Measurements from ENCODE around the gene TUBA1B.

TUBA1B gene

GRCh38 chr12:49091056-49091835 lies 39.9 kb downstream of the TUBA1B start:
- TF ChIP-seq POLR2A (IDR thresholded peaks at IDR 0.05; ENCODE audit: low read length) (no peak), GATA1 (IDR thresholded peaks at IDR 0.05; ENCODE audit: low read depth, low read length) (no peak)
- DNase-seq: peak in 1 of 2 experiments; percentile 14

GRCh38 chr12:49089821-49090773 lies 41.1 kb downstream of the TUBA1B start:
- TF ChIP-seq GATA1 (IDR thresholded peaks at IDR 0.05; ENCODE audit: low read depth, low read length) (no peak), POLR2A (IDR thresholded peaks at IDR 0.05; ENCODE audit: low read length) (no peak)
- peak; percentile 58 to 63 for DNase-seq

- DNase-seq: no peak
Observed at GRCh38 chr12:49088932-49089330, 42.3 kb downstream of the TUBA1B start.

GRCh38 chr12:49088150-49088931 lies 42.9 kb downstream of the TUBA1B start:
- peak; percentile 93 to 96 for DNase-seq
- no peak for TF ChIP-seq GATA1 (IDR thresholded peaks at IDR 0.05; ENCODE audit: low read depth, low read length)
- no peak for TF ChIP-seq POLR2A (IDR thresholded peaks at IDR 0.05; ENCODE audit: low read length)

More at GRCh38 chr12:49088932-49089330, 42.3 kb downstream of the TUBA1B start:
- TF ChIP-seq POLR2A (IDR thresholded peaks at IDR 0.05; ENCODE audit: low read length) (no peak), GATA1 (IDR thresholded peaks at IDR 0.05; ENCODE audit: low read depth, low read length) (no peak)

GRCh38 chr12:49086116-49086515 lies 45.1 kb downstream of the TUBA1B start:
- TF ChIP-seq POLR2A (IDR thresholded peaks at IDR 0.05; ENCODE audit: low read length) (no peak), GATA1 (IDR thresholded peaks at IDR 0.05; ENCODE audit: low read depth, low read length) (no peak)
- DNase-seq: no peak

- no peak for DNase-seq
Observed at GRCh38 chr12:49084438-49084837, 46.8 kb downstream of the TUBA1B start.

GRCh38 chr12:49079793-49080192 lies 51.4 kb downstream of the TUBA1B start:
- DNase-seq: no peak
- TF ChIP-seq GATA1 (IDR thresholded peaks at IDR 0.05; ENCODE audit: low read depth, low read length) (no peak), POLR2A (IDR thresholded peaks at IDR 0.05; ENCODE audit: low read length) (no peak)

More at GRCh38 chr12:49084438-49084837, 46.8 kb downstream of the TUBA1B start:
- no peak for TF ChIP-seq GATA1 (IDR thresholded peaks at IDR 0.05; ENCODE audit: low read depth, low read length)
- no peak for TF ChIP-seq POLR2A (IDR thresholded peaks at IDR 0.05; ENCODE audit: low read length)
